ENCODE results near the gene ABCB7.

GRCh38 chrX:75107863-75108509, 48.1 kb downstream of the ABCB7 start:
- TF ChIP-seq, protein P1, sequence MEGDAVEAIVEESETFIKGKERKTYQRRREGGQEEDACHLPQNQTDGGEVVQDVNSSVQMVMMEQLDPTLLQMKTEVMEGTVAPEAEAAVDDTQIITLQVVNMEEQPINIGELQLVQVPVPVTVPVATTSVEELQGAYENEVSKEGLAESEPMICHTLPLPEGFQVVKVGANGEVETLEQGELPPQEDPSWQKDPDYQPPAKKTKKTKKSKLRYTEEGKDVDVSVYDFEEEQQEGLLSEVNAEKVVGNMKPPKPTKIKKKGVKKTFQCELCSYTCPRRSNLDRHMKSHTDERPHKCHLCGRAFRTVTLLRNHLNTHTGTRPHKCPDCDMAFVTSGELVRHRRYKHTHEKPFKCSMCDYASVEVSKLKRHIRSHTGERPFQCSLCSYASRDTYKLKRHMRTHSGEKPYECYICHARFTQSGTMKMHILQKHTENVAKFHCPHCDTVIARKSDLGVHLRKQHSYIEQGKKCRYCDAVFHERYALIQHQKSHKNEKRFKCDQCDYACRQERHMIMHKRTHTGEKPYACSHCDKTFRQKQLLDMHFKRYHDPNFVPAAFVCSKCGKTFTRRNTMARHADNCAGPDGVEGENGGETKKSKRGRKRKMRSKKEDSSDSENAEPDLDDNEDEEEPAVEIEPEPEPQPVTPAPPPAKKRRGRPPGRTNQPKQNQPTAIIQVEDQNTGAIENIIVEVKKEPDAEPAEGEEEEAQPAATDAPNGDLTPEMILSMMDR (IDR thresholded peaks at IDR 0.05; ENCODE audit: low read depth, low read length, missing input control) = no peak
- no peak for TF ChIP-seq GABPA (IDR thresholded peaks at IDR 0.05 in 1 of 2, conservative IDR thresholded peaks at IDR 0.05 in 1 of 2)
- TF ChIP-seq SP1 (IDR thresholded peaks at IDR 0.05) = no peak

Measured in liver (tissue), 3 donors.